ENCODE results near the gene SEMA4G. TPM values are rescaled to one million over a fixed set of nuclear protein-coding genes. Genes with fewer than 3 reads are reported as not detected.

SEMA4G gene
- total and polyA plus RNA-seq, 2 of the 8 experiments (the other 6 are each of a cell fraction or from before 2014, with no cell fraction given) = 7.1 to 18.2 TPM

GRCh38 chr10:100967332-100967731, 2.0 kb upstream of the SEMA4G start (continued):
- TF ChIP-seq, protein P1, sequence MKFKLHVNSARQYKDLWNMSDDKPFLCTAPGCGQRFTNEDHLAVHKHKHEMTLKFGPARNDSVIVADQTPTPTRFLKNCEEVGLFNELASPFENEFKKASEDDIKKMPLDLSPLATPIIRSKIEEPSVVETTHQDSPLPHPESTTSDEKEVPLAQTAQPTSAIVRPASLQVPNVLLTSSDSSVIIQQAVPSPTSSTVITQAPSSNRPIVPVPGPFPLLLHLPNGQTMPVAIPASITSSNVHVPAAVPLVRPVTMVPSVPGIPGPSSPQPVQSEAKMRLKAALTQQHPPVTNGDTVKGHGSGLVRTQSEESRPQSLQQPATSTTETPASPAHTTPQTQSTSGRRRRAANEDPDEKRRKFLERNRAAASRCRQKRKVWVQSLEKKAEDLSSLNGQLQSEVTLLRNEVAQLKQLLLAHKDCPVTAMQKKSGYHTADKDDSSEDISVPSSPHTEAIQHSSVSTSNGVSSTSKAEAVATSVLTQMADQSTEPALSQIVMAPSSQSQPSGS (IDR thresholded peaks at IDR 0.05; ENCODE audit: low read length) = no peak
- no peak for TF ChIP-seq GTF2F1 (IDR thresholded peaks at IDR 0.05; ENCODE audit: borderline replicate concordance, low read depth, low read length)
- no peak for TF ChIP-seq POLR2A (IDR thresholded peaks at IDR 0.05; ENCODE audit: control extremely low read depth in 1 of 2, low read depth in 2 of 2, low read length in 2 of 2)
- TF ChIP-seq RXRA (IDR thresholded peaks at IDR 0.05; ENCODE audit: insufficient read depth, low read depth, low read length) = no peak

All from H1 (cell line).